IgD-negative memory B cell (primary cell): Measurements from ENCODE around the gene EID3. TPM values are rescaled to one million over a fixed set of nuclear protein-coding genes. Genes with fewer than 3 reads are reported as not detected.
"Not testable (repeated sequence)": the region's sequence is repeated elsewhere in the genome, so short reads cannot be mapped to it uniquely, and the experiment has no call there.

Experiments
- H3K27ac Mint-ChIP-seq, 3 donors: one replicate each; pipeline ENCODE4 v1.8.0; 2020 to 2022; ENCODE audit warnings: mild to moderate bottlenecking in 3 of 3, mixed read lengths in 3 of 3, moderate library complexity in 1 of 3
- H3K27me3 Mint-ChIP-seq: one replicate; pipeline ENCODE4 v1.8.0; 2021; ENCODE audit warnings: mixed read lengths
- H3K36me3 Mint-ChIP-seq: one replicate; pipeline ENCODE4 v1.8.0; 2020; ENCODE audit warnings: mild to moderate bottlenecking, mixed read lengths
- H3K4me1 Mint-ChIP-seq, 3 donors: one replicate each; pipeline ENCODE4 v1.8.0; 2020 to 2022; ENCODE audit warnings: mixed read lengths in 3 of 3, mild to moderate bottlenecking in 1 of 3
- H3K4me3 Mint-ChIP-seq, 4 donors: one replicate each; pipeline ENCODE4 v1.8.0; 2020 to 2022; ENCODE audit warnings: mild to moderate bottlenecking in 4 of 4, mixed read lengths in 4 of 4, moderate library complexity in 3 of 4
- H3K9me3 Mint-ChIP-seq, 3 donors: one replicate each; pipeline ENCODE4 v1.8.0; 2020 to 2021; ENCODE audit warnings: mixed read lengths in 3 of 3, mild to moderate bottlenecking in 1 of 3
- polyA plus RNA-seq: library from polyadenylated mRNA; unstranded; fragments of 300-500 nt; fragmentation: Illumina TruSeq; gene quantifications from one replicate; pipeline ENCODE4 v1.2.3, GENCODE V29; 2021

Gene EID3
- polyA plus RNA-seq, 1 donor from 2014 or later: 4.9 TPM

GRCh38 chr12:104281636-104282035, 21.9 kb upstream of the EID3 start:
- Mint-ChIP-seq H3K4me3 (peak overlapping the region in 1 of 4 donors; percentile 19), H3K9me3 (no peaks in the 10 kb centered on the region), H3K27me3 (no peaks in the 10 kb centered on the region), H3K4me1 (peaks cover 2 to 3% (median 2%) of the 10 kb centered on the region in 3 donors), H3K36me3 (peaks cover 5% of the 10 kb centered on the region), H3K27ac (no peak overlapping the region)

- no peak overlapping the region for H3K4me3 Mint-ChIP-seq
- H3K9me3 Mint-ChIP-seq: no peaks in the 10 kb centered on the region
- no peaks in the 10 kb centered on the region for H3K27me3 Mint-ChIP-seq
- H3K27ac Mint-ChIP-seq: no peak overlapping the region
- peaks cover 0 to 7% (median 2%) of the 10 kb centered on the region in 3 donors for H3K4me1 Mint-ChIP-seq
- peaks cover 5% of the 10 kb centered on the region for H3K36me3 Mint-ChIP-seq
Measured at GRCh38 chr12:104282109-104282508, 21.4 kb upstream of the EID3 start.

GRCh38 chr12:104285740-104286515, 17.6 kb upstream of the EID3 start:
- H3K9me3 Mint-ChIP-seq: no peaks in the 10 kb centered on the region
- H3K36me3 Mint-ChIP-seq: no peaks in the 10 kb centered on the region
- H3K27me3 Mint-ChIP-seq: no peaks in the 10 kb centered on the region
- H3K4me1 Mint-ChIP-seq: peaks cover 16 to 22% (median 18%) of the 10 kb centered on the region in 3 donors
- peak overlapping the region; percentile 20 to 97 (median 97) for H3K27ac Mint-ChIP-seq
- peak overlapping the region in 2 of 4 donors; percentile 2 to 99 for H3K4me3 Mint-ChIP-seq

- no peaks in the 10 kb centered on the region for H3K9me3 Mint-ChIP-seq
- peak overlapping the region; percentile 95 to 97 (median 97) for H3K27ac Mint-ChIP-seq
- H3K36me3 Mint-ChIP-seq: no peaks in the 10 kb centered on the region
- no peaks in the 10 kb centered on the region for H3K27me3 Mint-ChIP-seq
- peak overlapping the region; percentile 98 to 100 (median 99) for H3K4me3 Mint-ChIP-seq
- H3K4me1 Mint-ChIP-seq: peaks cover 16 to 22% (median 18%) of the 10 kb centered on the region in 3 donors
Measured at GRCh38 chr12:104286516-104287482, 16.7 kb upstream of the EID3 start.

GRCh38 chr12:104288635-104289274, 14.8 kb upstream of the EID3 start:
- H3K4me1 Mint-ChIP-seq: peaks cover 16 to 29% (median 22%) of the 10 kb centered on the region in 3 donors
- no peaks in the 10 kb centered on the region for H3K9me3 Mint-ChIP-seq
- no peaks in the 10 kb centered on the region for H3K27me3 Mint-ChIP-seq
- peak overlapping the region; percentile 50 to 97 (median 95) for H3K27ac Mint-ChIP-seq
- H3K36me3 Mint-ChIP-seq: no peaks in the 10 kb centered on the region
- peak overlapping the region; percentile 98 to 100 (median 99) for H3K4me3 Mint-ChIP-seq

GRCh38 chr12:104290320-104290719, 13.2 kb upstream of the EID3 start:
- Mint-ChIP-seq H3K27me3 (no peaks in the 10 kb centered on the region), H3K4me3 (no peak overlapping the region), H3K9me3 (no peaks in the 10 kb centered on the region), H3K27ac (no peak overlapping the region), H3K36me3 (peaks cover 2% of the 10 kb centered on the region), H3K4me1 (peaks cover 17 to 39% (median 26%) of the 10 kb centered on the region in 3 donors)

GRCh38 chr12:104290855-104291254, 12.7 kb upstream of the EID3 start:
- Mint-ChIP-seq H3K27ac (no peak overlapping the region), H3K4me1 (peaks cover 22 to 39% (median 29%) of the 10 kb centered on the region in 3 donors)

GRCh38 chr12:104291867-104292524, 11.5 kb upstream of the EID3 start:
- H3K4me3 Mint-ChIP-seq: peak overlapping the region in 1 of 4 donors; percentile 65
- no peaks in the 10 kb centered on the region for H3K9me3 Mint-ChIP-seq
- peaks cover 24 to 37% (median 30%) of the 10 kb centered on the region in 3 donors for H3K4me1 Mint-ChIP-seq
- H3K36me3 Mint-ChIP-seq: peaks cover 2% of the 10 kb centered on the region
- no peak overlapping the region for H3K27ac Mint-ChIP-seq
- H3K27me3 Mint-ChIP-seq: no peaks in the 10 kb centered on the region

More at GRCh38 chr12:104290855-104291254, 12.7 kb upstream of the EID3 start:
- Mint-ChIP-seq H3K9me3 (no peaks in the 10 kb centered on the region), H3K27me3 (no peaks in the 10 kb centered on the region), H3K4me3 (no peak overlapping the region), H3K36me3 (peaks cover 2% of the 10 kb centered on the region)

GRCh38 chr12:104292872-104293794, 10.4 kb upstream of the EID3 start:
- H3K27ac Mint-ChIP-seq: peak overlapping the region in 1 of 3 donors; percentile 39
- H3K36me3 Mint-ChIP-seq: peaks cover 2% of the 10 kb centered on the region
- peaks cover 15 to 30% (median 24%) of the 10 kb centered on the region in 3 donors for H3K4me1 Mint-ChIP-seq
- no peaks in the 10 kb centered on the region for H3K27me3 Mint-ChIP-seq
- H3K4me3 Mint-ChIP-seq: peak overlapping the region in 1 of 4 donors; percentile 65
- H3K9me3 Mint-ChIP-seq: no peaks in the 10 kb centered on the region

- not testable (repeated sequence) for H3K27me3 Mint-ChIP-seq, H3K4me3 Mint-ChIP-seq, H3K36me3 Mint-ChIP-seq, H3K9me3 Mint-ChIP-seq, H3K27ac Mint-ChIP-seq
- H3K4me1 Mint-ChIP-seq: peaks cover 8 to 21% (median 16%) of the 10 kb centered on the region in 3 donors
Measured at GRCh38 chr12:104294158-104294859, 9.2 kb upstream of the EID3 start.

GRCh38 chr12:104294927-104295668, 8.4 kb upstream of the EID3 start:
- no peaks in the 10 kb centered on the region for H3K27me3 Mint-ChIP-seq
- peak overlapping the region in 1 of 3 donors; percentile 3 for H3K27ac Mint-ChIP-seq
- H3K9me3 Mint-ChIP-seq: no peaks in the 10 kb centered on the region
- H3K36me3 Mint-ChIP-seq: peaks cover 2% of the 10 kb centered on the region
- H3K4me3 Mint-ChIP-seq: no peak overlapping the region
- peaks cover 8 to 25% (median 20%) of the 10 kb centered on the region in 3 donors for H3K4me1 Mint-ChIP-seq

GRCh38 chr12:104295954-104296353, 7.6 kb upstream of the EID3 start:
- Mint-ChIP-seq H3K9me3 (no peaks in the 10 kb centered on the region), H3K36me3 (peaks cover 2% of the 10 kb centered on the region), H3K4me3 (no peak overlapping the region), H3K4me1 (peaks cover 8 to 31% (median 23%) of the 10 kb centered on the region in 3 donors), H3K27ac (peak overlapping the region in 1 of 3 donors; percentile 3), H3K27me3 (no peaks in the 10 kb centered on the region)
